WTC11 (cell line): ENCODE measurements around the gene UMAD1. TPM values are rescaled to one million over a fixed set of nuclear protein-coding genes. Genes with fewer than 3 reads are reported as not detected.

Experiments
- ATAC-seq: fragments of 200-7000 bp; cut with Tn5 transposase; 2 replicates; pipeline ENCODE4 v1.10.0; 2021; ENCODE audit warnings: mild to moderate bottlenecking, moderate library complexity
- CTCF ChIA-PET: fragments of 300-600 bp; sonication (Branson Sonifier 250); formaldehyde crosslinking; loops from one replicate; lab custom pipeline; 2021; ENCODE audit warnings: antibody characterized with exemption; lab: Charles Lee
- POLR2A ChIA-PET: fragments of 350-600 bp; sonication (Branson Sonifier 250); formaldehyde crosslinking; loops from one replicate; lab custom pipeline; 2021; ENCODE audit warnings: antibody characterized with exemption; lab: Charles Lee
- DNase-seq: peaks from one replicate; pipeline ENCODE4 v3.0.0; 2021; ENCODE audit warnings: low spot score
- H3K27ac Mint-ChIP-seq: 2 replicates; pipeline ENCODE4 v1.8.0; 2021; ENCODE audit warnings: mixed read lengths
- H3K27me3 Mint-ChIP-seq: 2 replicates; pipeline ENCODE4 v1.8.0; 2021; ENCODE audit warnings: low read depth, mild to moderate bottlenecking, moderate library complexity, mixed read lengths
- H3K36me3 Mint-ChIP-seq: 2 replicates; pipeline ENCODE4 v1.8.0; 2021; ENCODE audit warnings: mixed read lengths
- H3K4me1 Mint-ChIP-seq: 2 replicates; pipeline ENCODE4 v1.8.0; 2022; ENCODE audit warnings: mixed read lengths
- H3K4me3 Mint-ChIP-seq: 2 replicates; pipeline ENCODE4 v1.8.0; 2021; ENCODE audit warnings: mild to moderate bottlenecking, moderate library complexity, mixed read lengths
- H3K9me3 Mint-ChIP-seq: 2 replicates; pipeline ENCODE4 v1.8.0; 2021; ENCODE audit warnings: mixed read lengths
- CBFB ChIP-seq: sonication (generic); formaldehyde crosslinking; IDR thresholded peaks from 2 replicates; pipeline ENCODE4 v1.8.1; 2022; ENCODE audit warnings: mild to moderate bottlenecking, low read depth, missing genetic modification reagents
- HMGA2 ChIP-seq: fragments of 250-450 bp; sonication (Bioruptor Pico); IDR thresholded peaks from 2 replicates; pipeline ENCODE4 v1.4.0; 2021; ENCODE audit warnings: mild to moderate bottlenecking, moderate library complexity
- NFATC4 ChIP-seq: fragments of 250-450 bp; sonication (Bioruptor Pico); IDR thresholded peaks from 2 replicates; pipeline ENCODE4 v1.9.0; 2021; ENCODE audit warnings: mild to moderate bottlenecking
- NFE2L1 ChIP-seq: sonication (generic); formaldehyde crosslinking; IDR thresholded peaks from 2 replicates; pipeline ENCODE4 v1.8.1; 2023; ENCODE audit warnings: missing genetic modification reagents
- NR1H2 ChIP-seq: sonication (generic); formaldehyde crosslinking; IDR thresholded peaks from 2 replicates; pipeline ENCODE4 v1.9.0; 2021; ENCODE audit warnings: mild to moderate bottlenecking, moderate library complexity, missing genetic modification reagents
- OVOL2 ChIP-seq: fragments of 250-450 bp; sonication (Bioruptor Pico); IDR thresholded peaks from 2 replicates; pipeline ENCODE4 v1.9.0; 2021; ENCODE audit warnings: mild to moderate bottlenecking, borderline replicate concordance
- TP53 ChIP-seq: sonication (generic); formaldehyde crosslinking; IDR thresholded peaks from 2 replicates; pipeline ENCODE4 v1.8.1; 2023; ENCODE audit warnings: mild to moderate bottlenecking, missing genetic modification reagents
- ZNF219 ChIP-seq: sonication (generic); formaldehyde crosslinking; IDR thresholded peaks from 2 replicates; pipeline ENCODE4 v1.8.0; 2023; ENCODE audit warnings: missing genetic modification reagents, mild to moderate bottlenecking, borderline replicate concordance
- total RNA-seq: library from RNA; stranded (reverse); gene quantifications from 3 replicates; pipeline ENCODE4 v1.2.3, GENCODE V29; 2021
- TF ChIP-seq, protein P1 (sequence below): sonication (generic); formaldehyde crosslinking; IDR thresholded peaks from 2 replicates; pipeline ENCODE4 v1.8.1; 2022; ENCODE audit warnings: mild to moderate bottlenecking, missing genetic modification reagents, moderate library complexity, borderline replicate concordance
- TF ChIP-seq, protein P2 (sequence below): sonication (generic); formaldehyde crosslinking; conservative IDR thresholded peaks from 2 replicates; pipeline ENCODE4 v1.8.1; 2023; ENCODE audit warnings: mild to moderate bottlenecking, low read depth, missing genetic modification reagents, moderate library complexity
- TF ChIP-seq, protein P3 (sequence below): fragments of 250-450 bp; sonication (Bioruptor Pico); IDR thresholded peaks from 2 replicates; pipeline ENCODE4 v1.9.0; 2021; ENCODE audit warnings: mild to moderate bottlenecking
- TF ChIP-seq, protein P4 (sequence below): fragments of 250-450 bp; sonication (Bioruptor Pico); IDR thresholded peaks from 2 replicates; pipeline ENCODE4 v1.9.0; 2021; ENCODE audit warnings: mild to moderate bottlenecking, borderline replicate concordance
- TF ChIP-seq, protein P5 (sequence below): sonication (generic); formaldehyde crosslinking; IDR thresholded peaks from 2 replicates; pipeline ENCODE4 v1.8.0; 2022; ENCODE audit warnings: mild to moderate bottlenecking, missing genetic modification reagents
- TF ChIP-seq, protein P6 (sequence below): fragments of 250-450 bp; sonication (Bioruptor Pico); IDR thresholded peaks from 2 replicates; pipeline ENCODE4 v1.8.0; 2021; ENCODE audit warnings: mild to moderate bottlenecking
- TF ChIP-seq, protein P7 (sequence below): fragments of 250-450 bp; sonication (Bioruptor Pico); conservative IDR thresholded peaks from 2 replicates; pipeline ENCODE4 v1.9.0; 2021; ENCODE audit warnings: mild to moderate bottlenecking
- TF ChIP-seq, protein P8 (sequence below): sonication (generic); formaldehyde crosslinking; IDR thresholded peaks from 2 replicates; pipeline ENCODE4 v1.8.0; 2022; ENCODE audit warnings: missing genetic modification reagents

The UMAD1 gene
- total RNA-seq, 1 experiment from 2014 or later = 13.0 TPM

DNA sequence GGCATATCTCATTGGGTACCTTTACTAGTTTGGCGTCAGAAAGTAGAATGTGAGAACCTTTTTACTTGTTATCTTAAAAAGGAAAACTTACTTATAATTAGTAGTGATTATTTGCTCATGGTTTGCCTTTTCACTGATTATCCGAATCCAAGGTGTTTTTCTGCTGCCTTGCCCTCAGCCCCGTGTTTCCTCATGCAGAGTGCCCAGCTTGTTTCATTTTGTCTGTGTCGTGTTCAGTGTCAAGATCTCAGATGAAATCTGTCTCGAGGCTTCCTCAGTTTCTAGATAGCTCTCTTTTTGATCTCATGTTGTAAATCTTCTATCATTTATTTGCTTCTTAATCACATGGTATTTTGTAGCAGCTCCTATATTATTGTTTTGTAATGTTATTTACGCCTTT is 47.8 kb downstream of the UMAD1 start (continued):
- TF ChIP-seq ZNF219 (CRISPR knock-in tag) = no peak
- TF ChIP-seq, protein P1, sequence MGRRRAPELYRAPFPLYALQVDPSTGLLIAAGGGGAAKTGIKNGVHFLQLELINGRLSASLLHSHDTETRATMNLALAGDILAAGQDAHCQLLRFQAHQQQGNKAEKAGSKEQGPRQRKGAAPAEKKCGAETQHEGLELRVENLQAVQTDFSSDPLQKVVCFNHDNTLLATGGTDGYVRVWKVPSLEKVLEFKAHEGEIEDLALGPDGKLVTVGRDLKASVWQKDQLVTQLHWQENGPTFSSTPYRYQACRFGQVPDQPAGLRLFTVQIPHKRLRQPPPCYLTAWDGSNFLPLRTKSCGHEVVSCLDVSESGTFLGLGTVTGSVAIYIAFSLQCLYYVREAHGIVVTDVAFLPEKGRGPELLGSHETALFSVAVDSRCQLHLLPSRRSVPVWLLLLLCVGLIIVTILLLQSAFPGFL (CRISPR knock-in tag) = no peak
- TF ChIP-seq, protein P2, sequence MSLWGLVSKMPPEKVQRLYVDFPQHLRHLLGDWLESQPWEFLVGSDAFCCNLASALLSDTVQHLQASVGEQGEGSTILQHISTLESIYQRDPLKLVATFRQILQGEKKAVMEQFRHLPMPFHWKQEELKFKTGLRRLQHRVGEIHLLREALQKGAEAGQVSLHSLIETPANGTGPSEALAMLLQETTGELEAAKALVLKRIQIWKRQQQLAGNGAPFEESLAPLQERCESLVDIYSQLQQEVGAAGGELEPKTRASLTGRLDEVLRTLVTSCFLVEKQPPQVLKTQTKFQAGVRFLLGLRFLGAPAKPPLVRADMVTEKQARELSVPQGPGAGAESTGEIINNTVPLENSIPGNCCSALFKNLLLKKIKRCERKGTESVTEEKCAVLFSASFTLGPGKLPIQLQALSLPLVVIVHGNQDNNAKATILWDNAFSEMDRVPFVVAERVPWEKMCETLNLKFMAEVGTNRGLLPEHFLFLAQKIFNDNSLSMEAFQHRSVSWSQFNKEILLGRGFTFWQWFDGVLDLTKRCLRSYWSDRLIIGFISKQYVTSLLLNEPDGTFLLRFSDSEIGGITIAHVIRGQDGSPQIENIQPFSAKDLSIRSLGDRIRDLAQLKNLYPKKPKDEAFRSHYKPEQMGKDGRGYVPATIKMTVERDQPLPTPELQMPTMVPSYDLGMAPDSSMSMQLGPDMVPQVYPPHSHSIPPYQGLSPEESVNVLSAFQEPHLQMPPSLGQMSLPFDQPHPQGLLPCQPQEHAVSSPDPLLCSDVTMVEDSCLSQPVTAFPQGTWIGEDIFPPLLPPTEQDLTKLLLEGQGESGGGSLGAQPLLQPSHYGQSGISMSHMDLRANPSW (CRISPR knock-in tag) = no peak
- TF ChIP-seq CBFB (CRISPR knock-in tag) = no peak
- TF ChIP-seq NFE2L1 (CRISPR knock-in tag) = no peak
- TF ChIP-seq OVOL2 (CRISPR knock-in tag) = no peak
- TF ChIP-seq, protein P3, sequence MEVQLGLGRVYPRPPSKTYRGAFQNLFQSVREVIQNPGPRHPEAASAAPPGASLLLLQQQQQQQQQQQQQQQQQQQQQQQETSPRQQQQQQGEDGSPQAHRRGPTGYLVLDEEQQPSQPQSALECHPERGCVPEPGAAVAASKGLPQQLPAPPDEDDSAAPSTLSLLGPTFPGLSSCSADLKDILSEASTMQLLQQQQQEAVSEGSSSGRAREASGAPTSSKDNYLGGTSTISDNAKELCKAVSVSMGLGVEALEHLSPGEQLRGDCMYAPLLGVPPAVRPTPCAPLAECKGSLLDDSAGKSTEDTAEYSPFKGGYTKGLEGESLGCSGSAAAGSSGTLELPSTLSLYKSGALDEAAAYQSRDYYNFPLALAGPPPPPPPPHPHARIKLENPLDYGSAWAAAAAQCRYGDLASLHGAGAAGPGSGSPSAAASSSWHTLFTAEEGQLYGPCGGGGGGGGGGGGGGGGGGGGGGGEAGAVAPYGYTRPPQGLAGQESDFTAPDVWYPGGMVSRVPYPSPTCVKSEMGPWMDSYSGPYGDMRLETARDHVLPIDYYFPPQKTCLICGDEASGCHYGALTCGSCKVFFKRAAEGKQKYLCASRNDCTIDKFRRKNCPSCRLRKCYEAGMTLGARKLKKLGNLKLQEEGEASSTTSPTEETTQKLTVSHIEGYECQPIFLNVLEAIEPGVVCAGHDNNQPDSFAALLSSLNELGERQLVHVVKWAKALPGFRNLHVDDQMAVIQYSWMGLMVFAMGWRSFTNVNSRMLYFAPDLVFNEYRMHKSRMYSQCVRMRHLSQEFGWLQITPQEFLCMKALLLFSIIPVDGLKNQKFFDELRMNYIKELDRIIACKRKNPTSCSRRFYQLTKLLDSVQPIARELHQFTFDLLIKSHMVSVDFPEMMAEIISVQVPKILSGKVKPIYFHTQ (CRISPR knock-in tag) = no peak
- TF ChIP-seq, protein P4, sequence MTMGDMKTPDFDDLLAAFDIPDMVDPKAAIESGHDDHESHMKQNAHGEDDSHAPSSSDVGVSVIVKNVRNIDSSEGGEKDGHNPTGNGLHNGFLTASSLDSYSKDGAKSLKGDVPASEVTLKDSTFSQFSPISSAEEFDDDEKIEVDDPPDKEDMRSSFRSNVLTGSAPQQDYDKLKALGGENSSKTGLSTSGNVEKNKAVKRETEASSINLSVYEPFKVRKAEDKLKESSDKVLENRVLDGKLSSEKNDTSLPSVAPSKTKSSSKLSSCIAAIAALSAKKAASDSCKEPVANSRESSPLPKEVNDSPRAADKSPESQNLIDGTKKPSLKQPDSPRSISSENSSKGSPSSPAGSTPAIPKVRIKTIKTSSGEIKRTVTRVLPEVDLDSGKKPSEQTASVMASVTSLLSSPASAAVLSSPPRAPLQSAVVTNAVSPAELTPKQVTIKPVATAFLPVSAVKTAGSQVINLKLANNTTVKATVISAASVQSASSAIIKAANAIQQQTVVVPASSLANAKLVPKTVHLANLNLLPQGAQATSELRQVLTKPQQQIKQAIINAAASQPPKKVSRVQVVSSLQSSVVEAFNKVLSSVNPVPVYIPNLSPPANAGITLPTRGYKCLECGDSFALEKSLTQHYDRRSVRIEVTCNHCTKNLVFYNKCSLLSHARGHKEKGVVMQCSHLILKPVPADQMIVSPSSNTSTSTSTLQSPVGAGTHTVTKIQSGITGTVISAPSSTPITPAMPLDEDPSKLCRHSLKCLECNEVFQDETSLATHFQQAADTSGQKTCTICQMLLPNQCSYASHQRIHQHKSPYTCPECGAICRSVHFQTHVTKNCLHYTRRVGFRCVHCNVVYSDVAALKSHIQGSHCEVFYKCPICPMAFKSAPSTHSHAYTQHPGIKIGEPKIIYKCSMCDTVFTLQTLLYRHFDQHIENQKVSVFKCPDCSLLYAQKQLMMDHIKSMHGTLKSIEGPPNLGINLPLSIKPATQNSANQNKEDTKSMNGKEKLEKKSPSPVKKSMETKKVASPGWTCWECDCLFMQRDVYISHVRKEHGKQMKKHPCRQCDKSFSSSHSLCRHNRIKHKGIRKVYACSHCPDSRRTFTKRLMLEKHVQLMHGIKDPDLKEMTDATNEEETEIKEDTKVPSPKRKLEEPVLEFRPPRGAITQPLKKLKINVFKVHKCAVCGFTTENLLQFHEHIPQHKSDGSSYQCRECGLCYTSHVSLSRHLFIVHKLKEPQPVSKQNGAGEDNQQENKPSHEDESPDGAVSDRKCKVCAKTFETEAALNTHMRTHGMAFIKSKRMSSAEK = no peak
- TF ChIP-seq NFATC4 = no peak

DNA sequence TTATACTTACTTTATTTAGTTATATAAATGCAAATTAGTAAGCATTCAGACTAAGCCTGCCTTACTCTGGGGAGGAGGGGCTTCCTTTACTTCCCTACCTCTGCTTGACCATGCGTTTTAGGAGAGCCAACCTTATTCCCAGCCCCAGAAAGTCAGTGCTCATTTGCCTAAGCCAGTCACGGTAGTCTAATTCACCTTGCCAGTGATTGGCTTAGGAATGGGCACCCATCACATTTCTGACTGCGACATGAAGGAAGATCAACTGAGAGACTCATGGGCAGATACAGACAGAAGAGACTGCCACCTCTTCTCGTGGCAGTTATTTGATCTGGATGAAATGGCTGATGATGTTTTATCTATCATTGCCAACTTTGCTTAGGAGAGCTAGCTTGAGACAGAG is 48.4 kb downstream of the UMAD1 start:
- Mint-ChIP-seq H3K4me3 (no peak overlapping the region), H3K27ac (no peak overlapping the region), H3K4me1 (0 out of 2 replicates have a peak, but pooled peaks cover 6% of the 10 kb centered on the region), H3K36me3 (no peaks in the 10 kb centered on the region), H3K9me3 (no peaks in the 10 kb centered on the region), H3K27me3 (no peaks in the 10 kb centered on the region; the same call in 1 of the 2 replicates)
- DNase-seq = no peak
- ChIA-PET POLR2A (no interaction called here), CTCF (no interaction called here)
- ATAC-seq = no peak
- TF ChIP-seq TP53 (CRISPR knock-in tag) (no peak), HMGA2 (no peak), NR1H2 (CRISPR knock-in tag) (no peak)
- TF ChIP-seq, protein P5, sequence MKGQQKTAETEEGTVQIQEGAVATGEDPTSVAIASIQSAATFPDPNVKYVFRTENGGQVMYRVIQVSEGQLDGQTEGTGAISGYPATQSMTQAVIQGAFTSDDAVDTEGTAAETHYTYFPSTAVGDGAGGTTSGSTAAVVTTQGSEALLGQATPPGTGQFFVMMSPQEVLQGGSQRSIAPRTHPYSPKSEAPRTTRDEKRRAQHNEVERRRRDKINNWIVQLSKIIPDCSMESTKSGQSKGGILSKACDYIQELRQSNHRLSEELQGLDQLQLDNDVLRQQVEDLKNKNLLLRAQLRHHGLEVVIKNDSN (CRISPR knock-in tag) = no peak
- TF ChIP-seq, protein P6, sequence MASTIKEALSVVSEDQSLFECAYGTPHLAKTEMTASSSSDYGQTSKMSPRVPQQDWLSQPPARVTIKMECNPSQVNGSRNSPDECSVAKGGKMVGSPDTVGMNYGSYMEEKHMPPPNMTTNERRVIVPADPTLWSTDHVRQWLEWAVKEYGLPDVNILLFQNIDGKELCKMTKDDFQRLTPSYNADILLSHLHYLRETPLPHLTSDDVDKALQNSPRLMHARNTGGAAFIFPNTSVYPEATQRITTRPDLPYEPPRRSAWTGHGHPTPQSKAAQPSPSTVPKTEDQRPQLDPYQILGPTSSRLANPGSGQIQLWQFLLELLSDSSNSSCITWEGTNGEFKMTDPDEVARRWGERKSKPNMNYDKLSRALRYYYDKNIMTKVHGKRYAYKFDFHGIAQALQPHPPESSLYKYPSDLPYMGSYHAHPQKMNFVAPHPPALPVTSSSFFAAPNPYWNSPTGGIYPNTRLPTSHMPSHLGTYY (CRISPR knock-in tag) = no peak
- TF ChIP-seq, protein P7, sequence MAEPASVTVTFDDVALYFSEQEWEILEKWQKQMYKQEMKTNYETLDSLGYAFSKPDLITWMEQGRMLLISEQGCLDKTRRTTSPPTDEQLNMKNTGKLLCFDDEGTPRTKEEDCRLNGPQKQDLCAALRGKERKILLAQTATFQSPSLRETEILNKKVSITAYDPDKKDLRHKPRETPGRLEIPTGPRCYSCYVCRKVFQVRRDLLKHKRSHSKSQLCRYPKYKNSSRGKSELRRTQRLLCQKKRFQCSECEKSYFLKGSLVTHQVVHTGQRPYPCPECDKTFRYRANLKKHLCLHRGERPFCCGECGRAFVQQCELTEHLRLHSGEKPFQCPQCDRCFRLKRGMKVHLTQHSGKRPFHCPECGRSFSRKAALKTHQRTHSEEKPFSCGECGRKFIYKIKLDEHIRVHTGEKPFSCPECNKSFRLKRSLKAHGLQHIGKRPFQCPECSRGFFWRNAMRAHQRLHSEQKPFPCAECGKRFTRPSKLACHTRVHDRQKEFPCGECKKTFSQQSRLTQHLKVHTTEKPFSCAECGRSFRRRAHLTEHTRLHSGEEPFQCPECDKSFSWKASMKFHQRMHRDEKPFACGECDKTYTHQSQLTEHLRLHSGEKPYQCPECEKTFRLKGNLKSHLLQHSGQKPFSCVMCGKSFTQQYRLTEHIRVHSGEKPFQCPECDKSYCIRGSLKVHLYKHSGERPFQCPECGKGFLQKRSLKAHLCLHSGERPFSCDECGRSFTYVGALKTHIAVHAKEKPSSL = no peak
- TF ChIP-seq, protein P8, sequence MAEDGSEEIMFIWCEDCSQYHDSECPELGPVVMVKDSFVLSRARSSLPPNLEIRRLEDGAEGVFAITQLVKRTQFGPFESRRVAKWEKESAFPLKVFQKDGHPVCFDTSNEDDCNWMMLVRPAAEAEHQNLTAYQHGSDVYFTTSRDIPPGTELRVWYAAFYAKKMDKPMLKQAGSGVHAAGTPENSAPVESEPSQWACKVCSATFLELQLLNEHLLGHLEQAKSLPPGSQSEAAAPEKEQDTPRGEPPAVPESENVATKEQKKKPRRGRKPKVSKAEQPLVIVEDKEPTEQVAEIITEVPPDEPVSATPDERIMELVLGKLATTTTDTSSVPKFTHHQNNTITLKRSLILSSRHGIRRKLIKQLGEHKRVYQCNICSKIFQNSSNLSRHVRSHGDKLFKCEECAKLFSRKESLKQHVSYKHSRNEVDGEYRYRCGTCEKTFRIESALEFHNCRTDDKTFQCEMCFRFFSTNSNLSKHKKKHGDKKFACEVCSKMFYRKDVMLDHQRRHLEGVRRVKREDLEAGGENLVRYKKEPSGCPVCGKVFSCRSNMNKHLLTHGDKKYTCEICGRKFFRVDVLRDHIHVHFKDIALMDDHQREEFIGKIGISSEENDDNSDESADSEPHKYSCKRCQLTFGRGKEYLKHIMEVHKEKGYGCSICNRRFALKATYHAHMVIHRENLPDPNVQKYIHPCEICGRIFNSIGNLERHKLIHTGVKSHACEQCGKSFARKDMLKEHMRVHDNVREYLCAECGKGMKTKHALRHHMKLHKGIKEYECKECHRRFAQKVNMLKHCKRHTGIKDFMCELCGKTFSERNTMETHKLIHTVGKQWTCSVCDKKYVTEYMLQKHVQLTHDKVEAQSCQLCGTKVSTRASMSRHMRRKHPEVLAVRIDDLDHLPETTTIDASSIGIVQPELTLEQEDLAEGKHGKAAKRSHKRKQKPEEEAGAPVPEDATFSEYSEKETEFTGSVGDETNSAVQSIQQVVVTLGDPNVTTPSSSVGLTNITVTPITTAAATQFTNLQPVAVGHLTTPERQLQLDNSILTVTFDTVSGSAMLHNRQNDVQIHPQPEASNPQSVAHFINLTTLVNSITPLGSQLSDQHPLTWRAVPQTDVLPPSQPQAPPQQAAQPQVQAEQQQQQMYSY (CRISPR knock-in tag) = no peak
